ENCODE results near the gene GTF3C5.
"Not testable (repeated sequence)": the region's sequence is repeated elsewhere in the genome, so short reads cannot be mapped to it uniquely, and the experiment has no call there.

GTF3C5 gene

GRCh38 chr9:133070500-133070961, 39.7 kb downstream of the GTF3C5 start:
- not testable (repeated sequence) for DNase-seq (ENCODE audit: low read depth in 2 of 2)

- not testable (repeated sequence) for DNase-seq (ENCODE audit: low read depth in 2 of 2)
Measured at GRCh38 chr9:133070985-133071384, 40.2 kb downstream of the GTF3C5 start.

GRCh38 chr9:133071484-133072150, 40.8 kb downstream of the GTF3C5 start:
- DNase-seq (ENCODE audit: low read depth in 2 of 2), result no peak

GRCh38 chr9:133072210-133072609, 41.4 kb downstream of the GTF3C5 start:
- not testable (repeated sequence) for DNase-seq (ENCODE audit: low read depth in 2 of 2)

GRCh38 chr9:133073086-133074014, 42.6 kb downstream of the GTF3C5 start:
- DNase-seq (ENCODE audit: low read depth in 2 of 2), result no peak

GRCh38 chr9:133074111-133074651, 43.4 kb downstream of the GTF3C5 start:
- no peak for DNase-seq (ENCODE audit: low read depth in 2 of 2)

GRCh38 chr9:133075925-133076630, 45.3 kb downstream of the GTF3C5 start:
- DNase-seq (ENCODE audit: low read depth in 2 of 2), result no peak

- DNase-seq (ENCODE audit: low read depth in 2 of 2), result no peak
Measured at GRCh38 chr9:133076691-133077090, 45.9 kb downstream of the GTF3C5 start.

GRCh38 chr9:133078486-133078885, 47.7 kb downstream of the GTF3C5 start:
- no peak for DNase-seq (ENCODE audit: low read depth in 2 of 2)

- DNase-seq (ENCODE audit: low read depth in 2 of 2), result no peak
Measured at GRCh38 chr9:133080161-133080560, 49.4 kb downstream of the GTF3C5 start.

GRCh38 chr9:133080786-133081779, 50.3 kb downstream of the GTF3C5 start:
- DNase-seq (ENCODE audit: low read depth in 2 of 2), result not testable (repeated sequence)

- not testable (repeated sequence) for DNase-seq (ENCODE audit: low read depth in 2 of 2)
Measured at GRCh38 chr9:133081957-133082644, 51.3 kb downstream of the GTF3C5 start.

- DNase-seq (ENCODE audit: low read depth in 2 of 2), result not testable (repeated sequence)
Measured at GRCh38 chr9:133083688-133084087, 52.9 kb downstream of the GTF3C5 start.

- DNase-seq (ENCODE audit: low read depth in 2 of 2), result not testable (repeated sequence)
Measured at GRCh38 chr9:133086212-133086860, 55.5 kb downstream of the GTF3C5 start.

GRCh38 chr9:133086894-133087293, 56.1 kb downstream of the GTF3C5 start:
- no peak for DNase-seq (ENCODE audit: low read depth in 2 of 2)

GRCh38 chr9:133087429-133088145, 56.8 kb downstream of the GTF3C5 start:
- DNase-seq (ENCODE audit: low read depth in 2 of 2), result no peak

GRCh38 chr9:133088146-133088750, 57.5 kb downstream of the GTF3C5 start:
- no peak for DNase-seq (ENCODE audit: low read depth in 2 of 2)

- DNase-seq (ENCODE audit: low read depth in 2 of 2), result no peak
Measured at GRCh38 chr9:133088756-133089155, 58.0 kb downstream of the GTF3C5 start.
